GM12873 (cell line): ENCODE measurements around the gene NR2C1.

Experiments
- CTCF ChIP-seq: IDR thresholded peaks from 2 replicates; pipeline ENCODE4 v1.5.1; 2012; ENCODE audit warnings: low read depth, mild to moderate bottlenecking, moderate library complexity, low read length, control low read depth; ENCODE audit not compliant: insufficient read depth; ENCODE audit errors: missing control alignments

Gene NR2C1

GRCh38 chr12:95083471-95083870 is 10.1 kb upstream of the NR2C1 start:
- TF ChIP-seq CTCF: no peak

GRCh38 chr12:95077341-95077740 is 3.9 kb upstream of the NR2C1 start:
- TF ChIP-seq CTCF: no peak

- no peak for TF ChIP-seq CTCF
Observed at GRCh38 chr12:95074766-95075165, 1.3 kb upstream of the NR2C1 start.

GRCh38 chr12:95073698-95074520 is 491 bp upstream of the NR2C1 start:
- TF ChIP-seq CTCF: peak; percentile 85

- no peak for TF ChIP-seq CTCF
Observed at GRCh38 chr12:95070378-95070777, 3.0 kb downstream of the NR2C1 start.

GRCh38 chr12:95066091-95066855 is 7.1 kb downstream of the NR2C1 start:
- no peak for TF ChIP-seq CTCF

- no peak for TF ChIP-seq CTCF
Observed at GRCh38 chr12:95060951-95061350, 12.5 kb downstream of the NR2C1 start.
